Hindlimb muscle (tissue), 1 donor: Measurements from ENCODE around the gene HERPUD1. TPM values are rescaled to one million over a fixed set of nuclear protein-coding genes. Genes with fewer than 3 reads are reported as not detected.
"Not testable (repeated sequence)": the region's sequence is repeated elsewhere in the genome, so short reads cannot be mapped to it uniquely, and the experiment has no call there.

Experiments
- DNase-seq: peaks from one replicate; pipeline ENCODE4 v3.0.0-alpha.2; 2013
- polyA plus RNA-seq: library from polyadenylated mRNA; unstranded; fragments of 120-200 nt; gene quantifications from one replicate; pipeline ENCODE4 v1.2.1, GENCODE V29; 2013; ENCODE audit not compliant: insufficient read length

The HERPUD1 gene
- polyA plus RNA-seq, 1 donor: 62.5 TPM

- DNase-seq: no peak
These were observed 51.3 kb downstream of the HERPUD1 start for GRCh38 chr16:56983211-56983751.

- no peak for DNase-seq
These were observed 52.7 kb downstream of the HERPUD1 start for GRCh38 chr16:56984639-56985038.

GRCh38 chr16:56985288-56985961 lies 53.5 kb downstream of the HERPUD1 start:
- peak; percentile 46 for DNase-seq

- no peak for DNase-seq
These were observed 54.0 kb downstream of the HERPUD1 start for GRCh38 chr16:56985962-56986360.

- DNase-seq: no peak
These were observed 54.4 kb downstream of the HERPUD1 start for GRCh38 chr16:56986361-56986760.

- not testable (repeated sequence) for DNase-seq
These were observed 55.0 kb downstream of the HERPUD1 start for GRCh38 chr16:56986908-56987307.

GRCh38 chr16:56987692-56988091 lies 55.8 kb downstream of the HERPUD1 start:
- DNase-seq: no peak

GRCh38 chr16:56988161-56988947 lies 56.4 kb downstream of the HERPUD1 start:
- no peak for DNase-seq

- peak; percentile 76 for DNase-seq
These were observed 57.3 kb downstream of the HERPUD1 start, which contains the start of gene NLRC5 for GRCh38 chr16:56988948-56989945. TSS of gene NLRC5 (plus strand) at chr16:56989557. CDS start at chr16:57020713, 31,156 bp downstream.

GRCh38 chr16:56989988-56990387 lies 58.0 kb downstream of the HERPUD1 start:
- DNase-seq: no peak

- DNase-seq: no peak
These were observed 58.7 kb downstream of the HERPUD1 start for GRCh38 chr16:56990407-56991286.

- DNase-seq: not testable (repeated sequence)
These were observed 60.5 kb downstream of the HERPUD1 start for GRCh38 chr16:56992431-56992830.

GRCh38 chr16:56993204-56993603 lies 61.3 kb downstream of the HERPUD1 start:
- DNase-seq: no peak

GRCh38 chr16:56994311-56994710 lies 62.4 kb downstream of the HERPUD1 start:
- no peak for DNase-seq

Other genes starting within 250 kb of the HERPUD1 start
- gene MT1X, start 249.7 kb upstream of the HERPUD1 start, polyA plus RNA-seq: 9.9 TPM
- 44.2 TPM for gene NUP93, start 202.0 kb upstream of the HERPUD1 start, polyA plus RNA-seq
- gene SLC12A3, start 66.9 kb upstream of the HERPUD1 start, polyA plus RNA-seq: 0.05 TPM
- 8.9 TPM for gene CETP, start 29.8 kb downstream of the HERPUD1 start, polyA plus RNA-seq
- 4.2 TPM for gene NLRC5, start 57.4 kb downstream of the HERPUD1 start, polyA plus RNA-seq
- gene CPNE2, start 160.4 kb downstream of the HERPUD1 start, polyA plus RNA-seq: 24.8 TPM